ENCODE data around the gene UGT2A1.
"Not testable (repeated sequence)": the region's sequence is repeated elsewhere in the genome, so short reads cannot be mapped to it uniquely, and the experiment has no call there.

Gene UGT2A1

GRCh38 chr4:69653147-69653546 lies at the start of gene UGT2A1:
TSS of gene UGT2A1 (minus strand) at chr4:69653247. CDS start at chr4:69647644, 5,603 bp downstream.
- DNase-seq = no peak

- no peak for DNase-seq
Measured at GRCh38 chr4:69702201-69702600, 49.2 kb upstream of the UGT2A1 start.

- no peak for DNase-seq
Measured at GRCh38 chr4:69701696-69702095, 48.6 kb upstream of the UGT2A1 start.

GRCh38 chr4:69697536-69698242 lies 44.6 kb upstream of the UGT2A1 start:
- no peak for DNase-seq

GRCh38 chr4:69689599-69689998 lies 36.6 kb upstream of the UGT2A1 start:
- DNase-seq = no peak

- DNase-seq = no peak
Measured at GRCh38 chr4:69684804-69685203, 31.8 kb upstream of the UGT2A1 start.

GRCh38 chr4:69668680-69669079 lies 15.6 kb upstream of the UGT2A1 start:
- no peak for DNase-seq

GRCh38 chr4:69664009-69664408 lies 11.0 kb upstream of the UGT2A1 start:
- DNase-seq = not testable (repeated sequence)

- DNase-seq = not testable (repeated sequence)
Measured at GRCh38 chr4:69661130-69661803, 8.2 kb upstream of the UGT2A1 start.

GRCh38 chr4:69658133-69658532 lies 5.1 kb upstream of the UGT2A1 start:
- DNase-seq = no peak

GRCh38 chr4:69656653-69657158 lies 3.7 kb upstream of the UGT2A1 start:
- DNase-seq = no peak

GRCh38 chr4:69650872-69651271 lies 2.2 kb downstream of the UGT2A1 start:
- DNase-seq = no peak

GRCh38 chr4:69649629-69650028 lies 3.4 kb downstream of the UGT2A1 start:
- DNase-seq = no peak

- DNase-seq = no peak
Measured at GRCh38 chr4:69649207-69649606, 3.8 kb downstream of the UGT2A1 start.

GRCh38 chr4:69642961-69643360 lies 10.1 kb downstream of the UGT2A1 start:
- DNase-seq = no peak

- no peak for DNase-seq
Measured at GRCh38 chr4:69640289-69640688, 12.8 kb downstream of the UGT2A1 start.

GRCh38 chr4:69639542-69639941 lies 13.5 kb downstream of the UGT2A1 start, which contains the start of gene UGT2A2:
TSS of gene UGT2A2 (minus strand) at chr4:69639642. CDS start at chr4:69639640, 2 bp downstream.
- no peak for DNase-seq

GRCh38 chr4:69617083-69617694 lies 35.9 kb downstream of the UGT2A1 start:
- DNase-seq = no peak

- no peak for DNase-seq
Measured at GRCh38 chr4:69610484-69610883, 42.6 kb downstream of the UGT2A1 start.

GRCh38 chr4:69601065-69601464 lies 52.0 kb downstream of the UGT2A1 start:
- no peak for DNase-seq

- no peak for DNase-seq
Measured at GRCh38 chr4:69600013-69600412, 53.0 kb downstream of the UGT2A1 start.

- no peak for DNase-seq
Measured at GRCh38 chr4:69594382-69594781, 58.7 kb downstream of the UGT2A1 start.

GRCh38 chr4:69591364-69591763 lies 61.7 kb downstream of the UGT2A1 start:
- DNase-seq = no peak

GRCh38 chr4:69589884-69590283 lies 63.2 kb downstream of the UGT2A1 start:
- no peak for DNase-seq
